H9 (cell line): ENCODE results near the gene GLYR1. TPM values are rescaled to one million over a fixed set of nuclear protein-coding genes. Genes with fewer than 3 reads are reported as not detected.

Source experiments
- DNase-seq: peaks from one replicate; pipeline ENCODE4 v3.0.0-alpha.2; 2017
- H2AFZ ChIP-seq: one replicate; pipeline ENCODE4 v1.6.1; 2013; ENCODE audit warnings: mild to moderate bottlenecking, low read length, control low read depth, moderate library complexity
- H2AK5ac ChIP-seq: 2 replicates; pipeline ENCODE4 v1.6.1; 2013; ENCODE audit warnings: low read length, control low read depth, mixed read lengths; ENCODE audit not compliant: insufficient read length
- H2BK120ac ChIP-seq: one replicate; pipeline ENCODE4 v1.6.1; 2013; ENCODE audit warnings: low read depth, mild to moderate bottlenecking, low read length, control low read depth, inconsistent platforms; ENCODE audit not compliant: poor library complexity, severe bottlenecking
- H2BK12ac ChIP-seq: 2 replicates; pipeline ENCODE4 v1.6.1; 2013; ENCODE audit warnings: low read length, control low read depth, mixed read lengths, low read depth; ENCODE audit not compliant: insufficient read length
- H2BK15ac ChIP-seq: 2 replicates; pipeline ENCODE4 v1.6.1; 2013; ENCODE audit warnings: low read depth, low read length, control low read depth
- H2BK20ac ChIP-seq: one replicate; pipeline ENCODE4 v1.6.1; 2013; ENCODE audit warnings: low read depth, mild to moderate bottlenecking, low read length, control low read depth, inconsistent platforms; ENCODE audit not compliant: poor library complexity, severe bottlenecking
- H2BK5ac ChIP-seq: 2 replicates; pipeline ENCODE4 v1.6.1; 2013; ENCODE audit warnings: low read length, control low read depth, mixed read lengths; ENCODE audit not compliant: insufficient read length
- H3K14ac ChIP-seq: 2 replicates; pipeline ENCODE4 v1.6.1; 2013; ENCODE audit warnings: low read length, control low read depth; ENCODE audit not compliant: insufficient read depth
- H3K18ac ChIP-seq: 2 replicates; pipeline ENCODE4 v1.6.1; 2013; ENCODE audit warnings: low read depth, mild to moderate bottlenecking, mixed read lengths, low read length, control low read depth; ENCODE audit not compliant: insufficient read length
- H3K23ac ChIP-seq: 2 replicates; pipeline ENCODE4 v1.6.1; 2013; ENCODE audit warnings: low read length, control low read depth, mixed read lengths, low read depth; ENCODE audit not compliant: insufficient read length
- H3K23me2 ChIP-seq: 2 replicates; pipeline ENCODE4 v1.6.1; 2013; ENCODE audit warnings: low read depth, mild to moderate bottlenecking, mixed read lengths, low read length, control low read depth; ENCODE audit not compliant: insufficient read length, poor library complexity, severe bottlenecking
- H3K27ac ChIP-seq: 2 replicates; pipeline ENCODE4 v1.5.1; 2013; ENCODE audit warnings: low read length, control low read depth, mixed read lengths, low read depth; ENCODE audit not compliant: insufficient read length
- H3K27me3 ChIP-seq: 2 replicates; pipeline ENCODE4 v1.6.1; 2013; ENCODE audit warnings: low read length, control low read depth, inconsistent platforms; ENCODE audit not compliant: insufficient read depth
- H3K4ac ChIP-seq: 2 replicates; pipeline ENCODE4 v1.6.1; 2013; ENCODE audit warnings: low read depth, mild to moderate bottlenecking, control low read depth, inconsistent platforms, low read length, moderate library complexity
- H3K4me1 ChIP-seq: 2 replicates; pipeline ENCODE4 v1.6.1; 2013; ENCODE audit warnings: low read length, control low read depth, inconsistent platforms; ENCODE audit not compliant: insufficient read depth
- H3K4me2 ChIP-seq: 2 replicates; pipeline ENCODE4 v1.6.1; 2013; ENCODE audit warnings: low read length, control low read depth, mixed read lengths; ENCODE audit not compliant: insufficient read length, insufficient read depth
- H3K56ac ChIP-seq: 2 replicates; pipeline ENCODE4 v1.6.1; 2013; ENCODE audit warnings: low read depth, mild to moderate bottlenecking, mixed read lengths, low read length, control low read depth; ENCODE audit not compliant: insufficient read length
- H3K79me1 ChIP-seq: 2 replicates; pipeline ENCODE4 v1.6.1; 2013; ENCODE audit warnings: low read depth, mild to moderate bottlenecking, moderate library complexity, low read length, control low read depth, inconsistent platforms; ENCODE audit not compliant: insufficient read depth, poor library complexity, severe bottlenecking
- H3K79me2 ChIP-seq: 2 replicates; pipeline ENCODE4 v1.6.1; 2013; ENCODE audit warnings: low read length, control low read depth, inconsistent platforms; ENCODE audit not compliant: insufficient read depth
- H3K9ac ChIP-seq: 2 replicates; pipeline ENCODE4 v1.6.1; 2013; ENCODE audit warnings: low read length, control low read depth, mixed read lengths; ENCODE audit not compliant: insufficient read length; ENCODE audit errors: extremely low read depth
- H3K9me3 ChIP-seq: one replicate; pipeline ENCODE4 v1.6.1; 2013; ENCODE audit warnings: low read depth, low read length, inconsistent platforms; ENCODE audit not compliant: control insufficient read depth
- H3T11ph ChIP-seq: one replicate; pipeline ENCODE4 v1.6.1; 2013; ENCODE audit warnings: mild to moderate bottlenecking, low read length, control low read depth, inconsistent platforms
- H4K20me1 ChIP-seq: one replicate; pipeline ENCODE4 v1.6.1; 2013; ENCODE audit not compliant: control insufficient read depth, insufficient read length, insufficient read depth
- H4K5ac ChIP-seq: 2 replicates; pipeline ENCODE4 v1.6.1; 2013; ENCODE audit warnings: low read depth, mild to moderate bottlenecking, mixed read lengths, low read length, control low read depth; ENCODE audit not compliant: insufficient read length
- H4K8ac ChIP-seq: replicated peaks from 2 replicates; pipeline ENCODE4 v1.6.1; 2013; ENCODE audit warnings: low read length, control low read depth, mixed read lengths, low read depth; ENCODE audit not compliant: insufficient read length
- H4K91ac ChIP-seq: 2 replicates; pipeline ENCODE4 v1.6.1; 2013; ENCODE audit warnings: low read depth, mild to moderate bottlenecking, moderate library complexity, mixed read lengths, low read length, control low read depth; ENCODE audit not compliant: insufficient read length
- H3K27ac Mint-ChIP-seq, 3 experiments: 2 replicates in 2 of 3; 3 replicates in 1 of 3; pipeline ENCODE4 v1.8.0; 2020 to 2021; ENCODE audit warnings: mixed read lengths in 3 of 3, mild to moderate bottlenecking in 1 of 3, moderate library complexity in 1 of 3
- H3K27me3 Mint-ChIP-seq: 2 replicates; pipeline ENCODE4 v1.8.0; 2021; ENCODE audit warnings: low read depth, mild to moderate bottlenecking, moderate library complexity, mixed read lengths
- H3K36me3 Mint-ChIP-seq, 3 experiments: 2 replicates in 2 of 3; 3 replicates in 1 of 3; pipeline ENCODE4 v1.8.0; 2020 to 2021; ENCODE audit warnings: low read depth in 3 of 3, mixed read lengths in 3 of 3; ENCODE audit not compliant: insufficient read depth in 1 of 3
- H3K4me1 Mint-ChIP-seq, 2 experiments: 2 replicates each; pipeline ENCODE4 v1.8.0; 2020; ENCODE audit warnings: mixed read lengths in 2 of 2
- H3K4me3 Mint-ChIP-seq, 2 experiments: 2 replicates in 1 of 2; 3 replicates in 1 of 2; pipeline ENCODE4 v1.8.0; 2020 to 2021; ENCODE audit warnings: mild to moderate bottlenecking in 2 of 2, mixed read lengths in 2 of 2, moderate library complexity in 1 of 2
- H3K9me3 Mint-ChIP-seq, 2 experiments: 2 replicates in 1 of 2; 3 replicates in 1 of 2; pipeline ENCODE4 v1.8.0; 2020; ENCODE audit warnings: mild to moderate bottlenecking in 2 of 2, mixed read lengths in 2 of 2, moderate library complexity in 1 of 2
- WGBS: extraction: QIAGEN DNeasy Blood & Tissue Kit; methylation state at CpG from one replicate; pipeline ENCODE4 v1.1.7; 2013; ENCODE audit warnings: missing lambda C conversion rate, low lambda C conversion rate, mixed read lengths; ENCODE audit not compliant: insufficient read length; ENCODE audit errors: extremely low coverage; 5-methylcytosine and 5-hydroxymethylcytosine counted together
- total RNA-seq: library from RNA; stranded (reverse); gene quantifications from 2 replicates; pipeline ENCODE4 v1.2.1, GENCODE V29; 2021
- TF ChIP-seq, protein P1 (sequence below): fragments of 200-600 bp; sonication (generic); conservative IDR thresholded peaks from 3 replicates; pipeline ENCODE4 v1.8.0; 2021; ENCODE audit warnings: antibody characterized with exemption, mild to moderate bottlenecking

GLYR1 gene
- total RNA-seq, 1 experiment from 2014 or later: 114 TPM

DNA sequence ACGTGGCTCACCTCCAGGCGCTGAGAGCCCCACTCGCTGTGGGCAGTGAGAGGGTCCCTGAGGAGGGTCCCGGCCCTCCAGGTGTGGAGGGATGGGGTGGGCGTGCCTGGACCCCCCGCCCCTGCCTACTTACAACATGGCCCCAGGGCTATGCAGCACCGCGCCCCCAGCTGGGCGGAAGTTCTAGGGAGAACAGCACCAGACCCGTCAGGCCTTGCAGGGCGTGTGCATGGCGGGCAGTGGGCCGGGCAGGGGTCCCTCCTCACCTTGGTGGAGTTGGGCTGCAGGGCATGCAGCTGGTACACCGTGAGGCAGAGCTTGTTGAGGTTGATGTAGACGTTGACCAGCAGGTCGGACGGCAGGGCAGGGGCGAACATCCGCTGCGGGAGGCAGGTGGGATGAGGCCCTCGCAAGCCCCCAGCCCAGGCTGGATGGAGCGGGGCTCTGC, 49.3 kb downstream of the GLYR1 start:
- H4K91ac ChIP-seq: no peak overlapping the region
- no peak overlapping the region for H3K14ac ChIP-seq
- H3K23ac ChIP-seq: no peak overlapping the region
- no peaks in the 10 kb centered on the region for H3K9me3 Mint-ChIP-seq
- TF ChIP-seq, protein P1, sequence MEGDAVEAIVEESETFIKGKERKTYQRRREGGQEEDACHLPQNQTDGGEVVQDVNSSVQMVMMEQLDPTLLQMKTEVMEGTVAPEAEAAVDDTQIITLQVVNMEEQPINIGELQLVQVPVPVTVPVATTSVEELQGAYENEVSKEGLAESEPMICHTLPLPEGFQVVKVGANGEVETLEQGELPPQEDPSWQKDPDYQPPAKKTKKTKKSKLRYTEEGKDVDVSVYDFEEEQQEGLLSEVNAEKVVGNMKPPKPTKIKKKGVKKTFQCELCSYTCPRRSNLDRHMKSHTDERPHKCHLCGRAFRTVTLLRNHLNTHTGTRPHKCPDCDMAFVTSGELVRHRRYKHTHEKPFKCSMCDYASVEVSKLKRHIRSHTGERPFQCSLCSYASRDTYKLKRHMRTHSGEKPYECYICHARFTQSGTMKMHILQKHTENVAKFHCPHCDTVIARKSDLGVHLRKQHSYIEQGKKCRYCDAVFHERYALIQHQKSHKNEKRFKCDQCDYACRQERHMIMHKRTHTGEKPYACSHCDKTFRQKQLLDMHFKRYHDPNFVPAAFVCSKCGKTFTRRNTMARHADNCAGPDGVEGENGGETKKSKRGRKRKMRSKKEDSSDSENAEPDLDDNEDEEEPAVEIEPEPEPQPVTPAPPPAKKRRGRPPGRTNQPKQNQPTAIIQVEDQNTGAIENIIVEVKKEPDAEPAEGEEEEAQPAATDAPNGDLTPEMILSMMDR: no peak
- no peak overlapping the region for H2BK12ac ChIP-seq
- no peak overlapping the region for H3K18ac ChIP-seq
- H3K4me2 ChIP-seq: no peak overlapping the region
- peaks cover 4% of the 10 kb centered on the region for H3K23me2 ChIP-seq
- WGBS: no CpG with 5 or more reads among the region's 22 CpGs
- H3K27ac ChIP-seq: no peak overlapping the region
- no peak overlapping the region for H3K27ac Mint-ChIP-seq
- no peaks in the 10 kb centered on the region for H3K79me2 ChIP-seq
- no peak overlapping the region for H3K9ac ChIP-seq
- no peak overlapping the region for H2AFZ ChIP-seq
- no peak overlapping the region for H2BK20ac ChIP-seq
- no peak overlapping the region for H3K56ac ChIP-seq
- no peak overlapping the region for H4K8ac ChIP-seq
- no peak overlapping the region for H3K4me3 Mint-ChIP-seq
- H3K27me3 ChIP-seq: no peaks in the 10 kb centered on the region
- H3K79me1 ChIP-seq: no peaks in the 10 kb centered on the region
- no peak overlapping the region for H3T11ph ChIP-seq
- peaks cover 6 to 13% of the 10 kb centered on the region in 2 experiments; a peak in 3 of 4 replicates for H3K4me1 Mint-ChIP-seq
- H2BK15ac ChIP-seq: no peak overlapping the region
- H3K36me3 Mint-ChIP-seq: peaks cover 3 to 24% (median 12%) of the 10 kb centered on the region in 3 experiments
- no peaks in the 10 kb centered on the region for H4K20me1 ChIP-seq
- H2BK5ac ChIP-seq: no peak overlapping the region
- no peaks in the 10 kb centered on the region for H3K4me1 ChIP-seq
- no peaks in the 10 kb centered on the region for H3K9me3 ChIP-seq
- DNase-seq: no peak
- no peak overlapping the region for H4K5ac ChIP-seq
- no peak overlapping the region for H2AK5ac ChIP-seq
- H3K27me3 Mint-ChIP-seq: no peaks in the 10 kb centered on the region; the same call in none of the 2 replicates
- H3K4ac ChIP-seq: no peak overlapping the region
- no peak overlapping the region for H2BK120ac ChIP-seq
